AG10803 (cell line): ENCODE data around the gene KIF16B.

Experiments
- DNase-seq: peaks from one replicate; pipeline ENCODE4 v3.0.0; 2010; ENCODE audit warnings: low read depth
- H3K4me3 ChIP-seq: 2 replicates; pipeline ENCODE4 v1.5.1; 2011; ENCODE audit warnings: mild to moderate bottlenecking, low read length, control low read depth
- CTCF ChIP-seq: conservative IDR thresholded peaks from 2 replicates; pipeline ENCODE4 v1.5.1; 2011; ENCODE audit warnings: mild to moderate bottlenecking, low read length, control low read depth, inconsistent platforms

The KIF16B gene

GRCh38 chr20:16312998-16313397, 260.2 kb downstream of the KIF16B start:
- TF ChIP-seq CTCF, result no peak
- DNase-seq, result no peak
- H3K4me3 ChIP-seq, result no peak overlapping the region

- TF ChIP-seq CTCF, result no peak
- DNase-seq, result peak; percentile 10
- H3K4me3 ChIP-seq, result no peak overlapping the region
These were observed 261.5 kb downstream of the KIF16B start for GRCh38 chr20:16311756-16312155.

GRCh38 chr20:16308754-16309153, 264.5 kb downstream of the KIF16B start:
- DNase-seq, result peak; percentile 27
- no peak overlapping the region for H3K4me3 ChIP-seq
- TF ChIP-seq CTCF, result no peak

GRCh38 chr20:16302818-16303217, 270.4 kb downstream of the KIF16B start:
- no peak overlapping the region for H3K4me3 ChIP-seq
- no peak for TF ChIP-seq CTCF
- no peak for DNase-seq

GRCh38 chr20:16301986-16302385, 271.3 kb downstream of the KIF16B start:
- no peak for TF ChIP-seq CTCF
- no peak for DNase-seq

GRCh38 chr20:16299897-16300296, 273.4 kb downstream of the KIF16B start:
- no peak for DNase-seq
- no peak for TF ChIP-seq CTCF
- H3K4me3 ChIP-seq, result no peak overlapping the region

More at GRCh38 chr20:16301986-16302385, 271.3 kb downstream of the KIF16B start:
- no peak overlapping the region for H3K4me3 ChIP-seq

- TF ChIP-seq CTCF, result no peak
- no peak for DNase-seq
- no peak overlapping the region for H3K4me3 ChIP-seq
These were observed 276.3 kb downstream of the KIF16B start for GRCh38 chr20:16296931-16297330.
